NCI-H526 (cell line): ENCODE data around the gene DDX18.
"Not testable (repeated sequence)": the region's sequence is repeated elsewhere in the genome, so short reads cannot be mapped to it uniquely, and the experiment has no call there.

Experiments
- DNase-seq, 2 experiments: peaks; one replicate each; lab custom pipeline; 2025; lab: John Stamatoyannopoulos, UW

DDX18 gene

GRCh38 chr2:117814417-117815264 lies at the start of gene DDX18:
Gene DDX18 (plus strand): TSS chr2:117814691. CDS start chr2:117814778, 87 bp downstream.
- peak; percentile 97 to 99 for DNase-seq

GRCh38 chr2:117770730-117771129 lies 43.8 kb upstream of the DDX18 start:
- DNase-seq: no peak

DNA sequence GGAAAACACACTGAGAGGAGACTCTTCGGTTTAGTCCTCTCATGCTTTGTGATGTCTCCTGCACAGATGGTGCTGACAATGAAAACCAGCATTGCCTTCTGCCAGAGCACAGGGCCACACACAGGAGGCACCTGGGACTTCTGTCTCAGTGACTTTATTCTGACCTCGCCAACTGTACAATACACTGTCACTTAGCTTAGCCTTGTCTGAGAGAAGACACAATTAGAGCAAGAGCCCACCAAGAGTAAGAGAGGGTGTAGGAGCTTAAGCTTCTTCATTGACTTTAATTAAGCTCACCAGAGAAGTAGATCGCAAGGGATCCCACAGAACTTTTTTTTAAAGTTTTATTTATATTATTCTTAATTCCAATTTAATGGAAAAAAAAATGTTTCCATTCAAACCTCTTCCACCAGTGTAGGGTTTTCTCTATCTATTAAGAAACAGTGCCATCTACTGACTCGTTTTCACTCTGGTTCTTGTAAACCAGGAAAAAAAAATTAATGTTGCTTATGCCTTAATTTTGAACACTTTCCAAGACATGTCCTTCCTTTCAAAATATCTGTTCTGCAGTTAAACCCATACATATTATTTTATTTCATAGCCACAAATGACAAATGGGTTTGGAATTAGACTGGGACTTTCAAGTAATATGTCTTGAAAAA lies 42.4 kb upstream of the DDX18 start:
- peak; percentile 48 to 71 for DNase-seq

DNA sequence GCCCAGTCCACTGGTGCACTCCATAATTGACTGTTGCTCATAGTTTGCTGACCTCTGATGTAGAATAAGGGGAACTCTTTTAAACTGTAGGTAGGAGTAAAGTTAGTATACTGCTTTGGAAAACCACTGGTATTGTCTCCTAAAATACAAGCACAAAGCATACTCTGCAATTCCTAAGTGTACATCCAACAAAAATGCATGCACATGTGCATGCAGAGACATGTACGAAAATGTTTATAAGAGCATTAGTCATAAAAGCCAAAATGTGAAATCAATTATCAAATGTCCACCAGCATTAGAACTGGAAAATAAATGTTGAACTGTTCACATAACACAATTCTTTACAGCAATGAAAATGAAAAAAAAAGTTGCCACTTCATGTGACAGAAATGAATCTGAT lies 39.8 kb upstream of the DDX18 start:
- no peak for DNase-seq

GRCh38 chr2:117775703-117776219 lies 38.7 kb upstream of the DDX18 start:
- no peak for DNase-seq

DNA sequence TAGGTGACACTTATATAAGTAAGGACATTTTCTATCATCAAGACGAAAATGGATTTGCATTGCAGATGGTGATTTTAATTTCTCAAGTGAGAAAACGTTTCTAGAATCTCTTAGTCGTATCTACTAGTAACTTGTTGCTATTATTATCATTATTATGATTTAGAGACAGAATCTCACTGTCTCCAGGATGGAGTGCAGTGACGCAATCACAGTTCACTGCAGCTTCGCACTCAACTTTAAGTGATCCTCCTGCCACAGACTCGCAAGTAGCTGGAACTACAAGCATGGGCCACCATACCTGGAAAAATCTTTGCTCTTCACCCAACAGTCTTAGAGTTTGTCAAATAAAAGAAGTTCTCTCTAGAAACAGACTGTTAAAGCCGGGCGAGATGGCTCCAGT lies 37.6 kb upstream of the DDX18 start:
- DNase-seq: no peak

- DNase-seq: peak; percentile 18 to 84
Observed at GRCh38 chr2:117785740-117786139, 28.8 kb upstream of the DDX18 start.

DNA sequence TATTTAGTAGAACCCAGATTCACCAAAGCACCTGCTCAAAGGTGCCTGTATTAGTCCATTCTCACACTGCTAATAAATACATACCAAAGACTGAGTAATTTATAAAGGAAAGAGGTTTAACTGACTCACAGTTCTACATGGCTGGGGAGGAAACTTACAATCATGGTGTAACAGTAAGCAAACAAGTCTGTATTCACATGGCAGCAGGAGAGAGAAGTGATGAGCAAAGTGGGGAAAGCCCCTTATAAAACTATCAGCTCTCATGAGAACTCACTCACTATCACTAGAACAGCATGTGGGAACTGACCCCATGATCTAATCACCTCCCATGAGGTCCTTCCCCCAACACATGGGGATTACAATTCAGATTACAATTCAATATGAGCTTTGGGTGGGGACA lies 28.0 kb upstream of the DDX18 start:
- no peak for DNase-seq

DNA sequence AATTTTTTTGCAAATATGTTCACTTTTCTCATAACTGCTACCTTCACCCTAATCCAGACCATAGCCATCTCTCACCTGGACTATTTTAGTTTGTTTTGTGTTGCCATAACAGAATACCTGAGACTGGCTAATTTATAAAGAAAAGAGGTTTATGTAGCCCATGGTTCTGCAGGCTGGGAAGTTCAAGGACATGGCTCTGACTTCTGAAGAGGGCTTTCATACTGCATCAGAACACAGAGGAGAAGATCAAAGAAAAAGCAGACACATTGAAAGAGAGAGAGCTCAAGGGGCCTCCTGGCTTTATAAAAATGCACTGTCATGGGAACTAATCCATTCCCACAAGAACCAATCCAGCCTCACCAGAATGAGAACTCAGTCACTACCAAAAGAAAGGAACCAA lies 25.0 kb upstream of the DDX18 start:
- DNase-seq: no peak

DNA sequence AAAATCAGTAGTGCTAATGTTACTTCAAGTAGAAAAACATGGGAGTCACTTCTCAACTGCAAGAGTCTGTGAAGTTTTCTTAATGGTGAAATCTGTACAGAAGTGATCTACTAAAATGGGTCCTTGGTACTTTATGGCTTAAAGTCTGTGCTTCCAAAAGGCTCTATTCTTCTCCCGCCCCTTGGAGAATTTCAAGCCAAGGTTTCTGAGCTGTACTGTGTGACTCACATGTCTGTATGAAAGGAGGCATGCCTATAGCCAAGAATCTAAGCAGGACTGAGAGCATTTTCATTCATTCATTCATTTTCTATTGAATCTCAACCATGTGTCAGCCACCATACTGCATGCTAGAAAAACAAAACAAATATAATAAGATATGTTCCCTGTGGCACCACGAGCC lies 19.8 kb upstream of the DDX18 start:
- no peak for DNase-seq

- no peak for DNase-seq
Observed at GRCh38 chr2:117801826-117802225, 12.7 kb upstream of the DDX18 start.

GRCh38 chr2:117803644-117804325 lies 10.7 kb upstream of the DDX18 start:
- DNase-seq: peak; percentile 25 to 45

DNA sequence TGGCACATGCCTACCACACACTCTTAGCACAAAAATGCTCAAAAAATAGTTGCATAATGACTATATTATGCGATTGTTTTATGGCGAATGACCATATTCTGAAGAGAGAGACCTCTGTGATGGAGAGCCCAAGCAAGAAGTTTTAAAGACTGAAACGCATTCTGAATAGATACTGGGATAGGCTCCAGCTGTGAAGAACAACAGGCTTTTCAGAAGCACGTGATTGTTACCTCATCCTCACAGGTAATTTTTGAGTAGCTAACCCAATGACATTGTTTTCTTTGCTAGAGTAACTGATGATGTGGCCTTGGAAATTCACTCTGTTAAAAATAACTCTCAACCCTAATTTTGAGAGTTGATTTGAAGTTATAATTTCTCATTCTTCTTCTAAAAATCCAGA lies 2.0 kb upstream of the DDX18 start:
- DNase-seq: no peak

DNA sequence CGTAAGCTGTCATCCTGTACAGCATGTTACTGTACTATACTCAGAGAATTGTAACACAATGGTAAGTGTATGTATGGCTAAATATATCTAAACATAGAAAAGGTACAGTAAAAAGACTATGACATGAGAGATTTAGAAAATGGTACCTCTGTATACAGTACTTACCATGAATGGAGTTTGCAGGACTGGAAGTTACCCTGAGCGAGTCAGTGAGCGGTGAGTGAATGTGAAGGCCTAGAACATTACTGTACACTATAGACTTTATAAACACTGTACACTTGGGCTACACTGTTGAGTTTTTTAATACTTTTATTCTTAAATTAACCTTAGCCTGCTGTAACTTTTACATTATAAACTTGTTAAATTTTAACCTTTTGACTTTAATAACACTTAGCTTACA lies 1.5 kb downstream of the DDX18 start:
- DNase-seq: no peak

GRCh38 chr2:117818921-117819320 lies 4.4 kb downstream of the DDX18 start:
- no peak for DNase-seq

DNA sequence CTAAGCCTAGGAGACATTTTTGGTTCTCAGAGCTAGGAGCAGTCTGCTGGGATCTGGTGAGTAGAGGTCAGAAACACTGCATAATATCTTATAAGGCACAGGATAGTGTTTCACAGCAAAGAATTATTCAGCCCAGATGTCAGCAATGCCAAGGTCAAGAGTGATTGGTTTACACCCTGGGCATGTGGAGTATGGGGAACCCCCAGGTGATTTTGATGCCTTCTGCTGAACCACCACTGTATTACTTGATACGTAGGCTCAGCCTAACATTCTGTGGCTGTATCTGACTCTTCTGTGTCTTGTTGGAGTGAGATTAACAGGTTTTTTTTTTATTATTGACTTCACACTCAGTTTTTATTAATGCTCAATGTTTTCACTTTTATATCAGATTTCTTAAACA lies 6.0 kb downstream of the DDX18 start:
- no peak for DNase-seq

DNA sequence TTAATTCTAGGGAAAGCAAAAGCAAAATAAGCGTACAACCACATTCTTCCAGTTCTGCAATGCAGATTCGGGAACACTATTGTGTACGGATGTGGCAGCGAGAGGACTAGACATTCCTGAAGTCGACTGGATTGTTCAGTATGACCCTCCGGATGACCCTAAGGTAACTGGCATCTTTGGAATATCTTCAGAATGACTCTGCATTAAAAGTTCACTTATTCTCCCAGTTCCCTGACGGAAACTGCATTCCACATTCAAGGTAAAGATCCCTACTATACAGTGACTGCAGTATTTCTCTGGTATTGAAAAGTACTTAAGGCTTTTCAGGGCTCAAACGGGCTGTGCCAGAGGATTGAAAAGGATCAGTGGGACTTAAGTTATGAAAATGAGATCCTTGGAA lies 10.9 kb downstream of the DDX18 start:
- no peak for DNase-seq

DNA sequence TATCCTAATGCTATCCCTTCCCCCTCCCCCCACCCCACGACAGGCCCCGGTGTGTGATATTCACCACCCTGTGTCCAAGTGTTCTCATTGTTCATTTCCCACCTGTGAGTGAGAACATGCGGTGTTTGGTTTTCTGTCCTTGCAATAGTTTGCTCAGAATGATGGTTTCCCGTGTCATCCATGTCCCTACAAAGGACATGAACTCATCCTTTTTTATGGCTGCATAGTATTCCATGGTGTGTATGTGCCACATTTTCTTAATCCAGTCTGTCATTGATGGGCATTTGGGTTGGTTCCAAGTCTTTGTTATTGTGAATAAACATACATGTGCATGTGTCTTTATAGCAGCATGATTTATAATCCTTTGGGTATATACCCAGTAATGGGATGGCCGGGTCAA lies 13.0 kb downstream of the DDX18 start:
- not testable (repeated sequence) for DNase-seq

- no peak for DNase-seq
Observed at GRCh38 chr2:117828870-117829269, 14.4 kb downstream of the DDX18 start.

DNA sequence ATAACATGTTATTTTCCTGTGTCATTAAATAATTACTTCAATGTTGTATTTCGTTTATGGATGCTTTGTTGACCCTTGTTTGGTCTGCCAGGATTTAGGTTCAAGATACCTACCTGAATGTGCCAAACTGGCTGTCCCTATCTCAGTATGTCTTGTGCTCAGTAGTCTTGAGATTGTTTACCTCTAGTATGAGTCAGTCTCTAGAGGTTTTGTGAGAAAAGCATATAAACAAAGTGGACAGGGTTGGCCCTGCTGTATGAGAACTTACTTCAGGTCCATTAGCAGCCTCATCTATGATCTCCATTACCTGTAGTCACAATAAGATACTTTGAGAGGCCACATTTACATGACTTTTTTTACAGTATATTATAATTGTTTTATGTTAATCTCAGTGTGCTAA lies 17.8 kb downstream of the DDX18 start:
- DNase-seq: no peak

DNA sequence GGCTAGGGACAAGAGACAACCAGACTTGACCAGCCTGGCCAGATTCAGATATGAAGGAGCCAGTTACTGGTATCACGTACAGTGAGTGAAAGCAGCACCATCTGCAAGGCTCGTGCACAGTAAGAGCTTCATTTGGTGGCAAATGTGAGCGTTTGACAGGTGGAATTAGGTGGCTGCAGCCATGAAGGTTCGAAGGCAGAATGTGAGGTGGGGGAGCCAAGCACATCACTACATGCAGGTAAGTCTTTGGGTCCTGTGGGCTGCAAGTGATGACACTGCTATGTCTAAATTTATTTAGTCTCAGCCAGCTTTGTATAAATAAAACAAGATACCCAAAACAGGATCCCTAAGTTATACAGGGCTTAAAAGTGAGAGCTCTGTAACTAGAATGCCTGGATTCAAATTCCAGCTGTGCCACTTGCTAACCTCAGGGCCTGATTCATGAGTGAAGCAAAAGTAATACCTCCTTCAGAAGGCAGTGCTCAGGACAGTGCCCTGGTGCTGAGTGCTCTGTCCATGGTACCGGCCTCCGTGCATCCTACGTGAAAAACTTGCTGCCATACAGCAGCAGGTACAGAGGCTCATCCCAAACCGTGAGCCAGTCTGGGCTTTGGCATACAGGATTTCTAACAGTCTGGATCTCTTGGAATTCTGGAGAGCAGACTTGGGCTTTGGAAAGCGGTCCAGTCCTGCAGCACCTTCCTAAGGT lies 18.6 kb downstream of the DDX18 start:
- no peak for DNase-seq

DNA sequence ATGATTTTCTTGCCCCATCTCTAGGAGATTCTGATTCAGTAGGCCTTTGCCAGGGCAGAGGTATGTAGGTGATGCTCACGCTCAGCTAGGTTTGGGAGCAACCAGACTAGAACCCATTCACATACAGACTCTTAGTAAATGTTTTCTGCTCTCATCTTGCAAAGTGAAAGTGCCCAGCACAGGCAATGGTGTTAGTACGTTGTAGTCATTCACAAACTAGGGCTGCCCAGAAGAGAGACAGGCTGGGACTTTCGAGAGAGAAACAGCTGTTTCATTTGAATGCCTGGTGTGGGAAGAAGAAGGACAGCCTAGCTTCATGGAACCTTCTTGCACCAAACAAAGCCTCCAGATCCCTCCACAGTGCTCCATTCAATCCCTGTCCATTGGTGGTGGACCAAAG lies 19.4 kb downstream of the DDX18 start:
- no peak for DNase-seq
